Upper lobe of right lung (tissue), 1 donor: ENCODE data around the gene SAMD4A. TPM values are rescaled to one million over a fixed set of nuclear protein-coding genes. Genes with fewer than 3 reads are reported as not detected.

Source experiments
- ATAC-seq: fragments of 200-7000 bp; cut with Tn5 transposase; one replicate; pipeline ENCODE4 v1.9.1; 2020; ENCODE audit warnings: mild to moderate bottlenecking, moderate library complexity
- DNase-seq: peaks from one replicate; pipeline ENCODE4 v3.0.0-alpha.2; 2020
- H3K27ac ChIP-seq: fragments of 200-600 bp; one replicate; pipeline ENCODE4 v1.8.0; 2022
- H3K27me3 ChIP-seq: fragments of 200-600 bp; one replicate; pipeline ENCODE4 v1.8.0; 2022; ENCODE audit warnings: mild to moderate bottlenecking
- H3K36me3 ChIP-seq: fragments of 200-600 bp; one replicate; pipeline ENCODE4 v1.8.0; 2022
- H3K4me1 ChIP-seq: fragments of 200-600 bp; one replicate; pipeline ENCODE4 v1.8.0; 2022
- H3K4me3 ChIP-seq: fragments of 200-600 bp; one replicate; pipeline ENCODE4 v1.8.0; 2022; ENCODE audit warnings: mild to moderate bottlenecking
- H3K9me3 ChIP-seq: fragments of 200-600 bp; one replicate; pipeline ENCODE4 v1.8.0; 2022
- CTCF ChIP-seq: fragments of 200-600 bp; IDR thresholded peaks from one replicate; pipeline ENCODE4 v1.8.0; 2022; ENCODE audit warnings: antibody characterized with exemption
- intact Hi-C: fragments of 100-400 bp; cut with DNase I; formaldehyde crosslinking; loops from one replicate; pipeline ENCODE4 v1.11.0; 2022
- total RNA-seq: library from RNA; stranded (reverse); fragmentation: NEBNext Ultra II Directional; extraction: Animal tissue kit (Norgen Biotek cat#: 25700); gene quantifications from one replicate; pipeline ENCODE4 v1.2.1, GENCODE V29; 2021
- donor health status: DM: no; HTN: yes; CAD: no; lungs with severe emphysema.

SAMD4A gene
- total RNA-seq, 1 donor from 2014 or later = 39.1 TPM

- TF ChIP-seq CTCF = no peak
- no peaks in the 10 kb centered on the region for H3K4me1 ChIP-seq
- no peaks in the 10 kb centered on the region for H3K27me3 ChIP-seq
- intact Hi-C loops = no loop called here
- peaks cover under 1% of the 10 kb centered on the region for H3K9me3 ChIP-seq
- no peaks in the 10 kb centered on the region for H3K36me3 ChIP-seq
- H3K27ac ChIP-seq = no peak overlapping the region
- ATAC-seq (no peak), DNase-seq (no peak)
- H3K4me3 ChIP-seq = no peak overlapping the region
Observed at GRCh38 chr14:54829486-54830224, 262.7 kb downstream of the SAMD4A start.

- no peaks in the 10 kb centered on the region for H3K36me3 ChIP-seq
- H3K27ac ChIP-seq = no peak overlapping the region
- intact Hi-C loops = no loop called here
- no peak overlapping the region for H3K4me3 ChIP-seq
- ATAC-seq (no peak), DNase-seq (no peak)
- H3K27me3 ChIP-seq = no peaks in the 10 kb centered on the region
- H3K4me1 ChIP-seq = no peaks in the 10 kb centered on the region
- no peaks in the 10 kb centered on the region for H3K9me3 ChIP-seq
- TF ChIP-seq CTCF = no peak
Observed at GRCh38 chr14:54830650-54831049, 263.7 kb downstream of the SAMD4A start.

GRCh38 chr14:54834081-54834480 is 267.2 kb downstream of the SAMD4A start:
- Histone ChIP-seq H3K9me3 (no peaks in the 10 kb centered on the region), H3K27me3 (no peaks in the 10 kb centered on the region), H3K27ac (no peak overlapping the region), H3K36me3 (no peaks in the 10 kb centered on the region), H3K4me1 (no peaks in the 10 kb centered on the region), H3K4me3 (no peak overlapping the region)
- intact Hi-C loops = no loop called here
- DNase-seq (no peak), ATAC-seq (no peak)
- TF ChIP-seq CTCF = no peak

- intact Hi-C loops = no loop called here
- peaks cover 2% of the 10 kb centered on the region for H3K4me1 ChIP-seq
- no peaks in the 10 kb centered on the region for H3K27me3 ChIP-seq
- DNase-seq = no peak
- no peak for ATAC-seq
- no peak overlapping the region for H3K4me3 ChIP-seq
- no peak overlapping the region for H3K27ac ChIP-seq
- no peaks in the 10 kb centered on the region for H3K36me3 ChIP-seq
- no peak for TF ChIP-seq CTCF
- no peaks in the 10 kb centered on the region for H3K9me3 ChIP-seq
Observed at GRCh38 chr14:54834727-54835126, 267.8 kb downstream of the SAMD4A start.

GRCh38 chr14:54836231-54836630 is 269.3 kb downstream of the SAMD4A start:
- ATAC-seq = no peak
- H3K4me1 ChIP-seq = peaks cover 12% of the 10 kb centered on the region
- no peak for TF ChIP-seq CTCF

More at GRCh38 chr14:54836231-54836630, 269.3 kb downstream of the SAMD4A start:
- no peaks in the 10 kb centered on the region for H3K27me3 ChIP-seq
- intact Hi-C loops = no loop called here
- no peaks in the 10 kb centered on the region for H3K36me3 ChIP-seq
- no peak overlapping the region for H3K27ac ChIP-seq
- DNase-seq = no peak
- no peak overlapping the region for H3K4me3 ChIP-seq
- H3K9me3 ChIP-seq = no peaks in the 10 kb centered on the region
